T-cell (primary cell): Measurements from ENCODE around the gene ADAM12. TPM values are rescaled to one million over a fixed set of nuclear protein-coding genes. Genes with fewer than 3 reads are reported as not detected.

Source experiments
- ATAC-seq, 4 experiments: fragments of 200-7000 bp in 3 of 4; fragments of 150-1000 bp in 1 of 4; cut with Tn5 transposase; replicated peaks in 1 of 4; 1 replicate in 3 of 4; 2 replicates in 1 of 4; pipeline ENCODE4 v1.10.0; 2021; ENCODE audit warnings: moderate library complexity in 3 of 4, mild to moderate bottlenecking in 2 of 4, moderate number of reproducible peaks in 1 of 4
- CTCF ChIA-PET, 2 donors: fragments of 300-600 bp; sonication (Branson Sonifier 250); formaldehyde crosslinking; loops; one replicate each; lab custom pipeline; 2022; ENCODE audit warnings: antibody characterized with exemption in 2 of 2; lab: Charles Lee
- POLR2A ChIA-PET, 2 donors: fragments of 300-600 bp; sonication (Branson Sonifier 250); formaldehyde crosslinking; loops; one replicate each; lab custom pipeline; 2022; ENCODE audit warnings: antibody characterized with exemption in 2 of 2; lab: Charles Lee
- DNase-seq, 35 experiments: peaks; one replicate each; pipeline versions ENCODE4 v3.0.0 to v3.0.0-alpha.2; 2013 to 2023
- H3K27ac ChIP-seq: one replicate; pipeline ENCODE4 v1.5.1; 2013; ENCODE audit warnings: low read length
- H3K27me3 ChIP-seq, 2 experiments: replicated peaks in 1 of 2; 1 replicate in 1 of 2; 2 replicates in 1 of 2; pipeline versions ENCODE4 v1.6.1 to v1.7.0; 2013; ENCODE audit warnings: low read length in 1 of 2, mixed read lengths in 1 of 2; ENCODE audit not compliant: control insufficient read depth in 2 of 2, insufficient read depth in 2 of 2; ENCODE audit errors: extremely low read depth in 1 of 2
- H3K36me3 ChIP-seq, 2 donors: 1 replicate in 1 of 2; 2 replicates in 1 of 2; pipeline versions ENCODE4 v1.6.1 to v1.7.0; 2013; ENCODE audit warnings: low read length in 1 of 2; ENCODE audit not compliant: control insufficient read depth in 2 of 2, insufficient read depth in 1 of 2; ENCODE audit errors: extremely low read depth in 1 of 2
- H3K4me1 ChIP-seq, 2 experiments: 1 replicate in 1 of 2; 2 replicates in 1 of 2; pipeline versions ENCODE4 v1.6.1 to v1.7.0; 2013; ENCODE audit warnings: low read length in 2 of 2, mixed read lengths in 1 of 2; ENCODE audit not compliant: insufficient read depth in 2 of 2, control insufficient read depth in 1 of 2; ENCODE audit errors: extremely low read depth in 1 of 2
- H3K4me3 ChIP-seq, 2 donors: 1 replicate in 1 of 2; 2 replicates in 1 of 2; pipeline versions ENCODE4 v1.5.1 to v1.7.0; 2013; ENCODE audit warnings: mild to moderate bottlenecking in 2 of 2, low read length in 1 of 2, moderate library complexity in 1 of 2; ENCODE audit not compliant: control insufficient read depth in 1 of 2; ENCODE audit errors: extremely low read depth in 1 of 2
- H3K9me3 ChIP-seq: 2 replicates; pipeline ENCODE4 v1.7.0; 2013
- H3K27ac Mint-ChIP-seq, 2 donors: one replicate each; pipeline ENCODE4 v1.8.0; 2020 to 2021; ENCODE audit warnings: mild to moderate bottlenecking in 2 of 2, mixed read lengths in 2 of 2
- H3K27me3 Mint-ChIP-seq, 2 donors: one replicate each; pipeline ENCODE4 v1.8.0; 2021 to 2022; ENCODE audit warnings: mixed read lengths in 2 of 2
- H3K36me3 Mint-ChIP-seq: one replicate; pipeline ENCODE4 v1.8.0; 2021; ENCODE audit warnings: mixed read lengths
- H3K4me1 Mint-ChIP-seq, 3 donors: one replicate each; pipeline ENCODE4 v1.8.0; 2020 to 2022; ENCODE audit warnings: mixed read lengths in 3 of 3, mild to moderate bottlenecking in 1 of 3
- H3K4me3 Mint-ChIP-seq, 3 donors: one replicate each; pipeline ENCODE4 v1.8.0; 2020 to 2022; ENCODE audit warnings: mild to moderate bottlenecking in 3 of 3, mixed read lengths in 3 of 3, moderate library complexity in 3 of 3
- H3K9me3 Mint-ChIP-seq, 3 donors: one replicate each; pipeline ENCODE4 v1.8.0; 2020 to 2022; ENCODE audit warnings: mixed read lengths in 3 of 3
- WGBS: methylation state at CpG from one replicate; pipeline ENCODE4 v1.1.5; 2013; ENCODE audit warnings: missing lambda C conversion rate; ENCODE audit not compliant: insufficient coverage; 5-methylcytosine and 5-hydroxymethylcytosine counted together
- total RNA-seq, 35 experiments: library from RNA in 6 of 35; stranded (reverse) in 6 of 35; fragments of 120-200 nt in 1 of 35; gene quantifications; one replicate each; pipeline versions ENCODE4 v1.2.1 to v1.2.4 and lab custom pipeline; 2013 to 2026

The ADAM12 gene
- total RNA-seq, 5 donors from 2014 or later (not counting 1 experiment from before 2014, with no cell fraction given): 0.35 to 5.7 (median 1.2) TPM

DNA sequence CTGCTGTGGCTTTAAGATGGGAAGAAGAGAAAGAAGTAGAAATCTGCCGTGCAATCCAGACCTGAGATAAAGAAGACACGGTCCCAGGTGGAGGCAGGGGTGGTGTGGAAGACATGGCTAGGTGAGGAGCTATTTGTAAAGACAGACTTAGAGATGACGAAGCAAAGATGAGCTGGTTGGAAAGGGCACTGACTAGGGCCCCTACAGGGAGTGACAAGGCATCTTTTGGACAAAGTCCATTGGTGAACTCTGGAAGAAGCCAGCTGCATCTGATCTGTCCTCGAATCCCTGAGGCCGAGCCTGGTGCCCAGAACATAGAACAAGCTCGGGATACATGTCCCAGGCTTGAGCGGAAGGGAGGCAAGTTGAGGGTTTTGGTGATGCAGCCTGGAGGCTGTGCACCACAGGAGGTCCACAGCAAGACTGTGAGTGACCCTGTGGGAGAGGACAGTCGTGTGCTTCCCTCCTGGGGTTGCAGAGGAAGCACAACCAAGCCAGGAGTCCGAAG lies 191.2 kb downstream of the ADAM12 start:
- Mint-ChIP-seq H3K4me3 (no peak overlapping the region), H3K27me3 (peaks cover 0 to 4% of the 10 kb centered on the region in 2 donors), H3K9me3 (peaks cover 0 to 12% (median 2%) of the 10 kb centered on the region in 3 donors), H3K36me3 (no peaks in the 10 kb centered on the region), H3K27ac (no peak overlapping the region), H3K4me1 (no peaks in the 10 kb centered on the region)
- DNase-seq: no peak
- ChIA-PET POLR2A (no interaction called here), CTCF (no interaction called here)
- 72% methylated on average over 9 of the region's 9 CpGs for WGBS
- Histone ChIP-seq H3K27ac (no peak overlapping the region), H3K9me3 (no peaks in the 10 kb centered on the region), H3K4me1 (no peaks in the 10 kb centered on the region), H3K27me3 (no peaks in the 10 kb centered on the region), H3K4me3 (no peak overlapping the region), H3K36me3 (no peaks in the 10 kb centered on the region)
- ATAC-seq: no peak

DNA sequence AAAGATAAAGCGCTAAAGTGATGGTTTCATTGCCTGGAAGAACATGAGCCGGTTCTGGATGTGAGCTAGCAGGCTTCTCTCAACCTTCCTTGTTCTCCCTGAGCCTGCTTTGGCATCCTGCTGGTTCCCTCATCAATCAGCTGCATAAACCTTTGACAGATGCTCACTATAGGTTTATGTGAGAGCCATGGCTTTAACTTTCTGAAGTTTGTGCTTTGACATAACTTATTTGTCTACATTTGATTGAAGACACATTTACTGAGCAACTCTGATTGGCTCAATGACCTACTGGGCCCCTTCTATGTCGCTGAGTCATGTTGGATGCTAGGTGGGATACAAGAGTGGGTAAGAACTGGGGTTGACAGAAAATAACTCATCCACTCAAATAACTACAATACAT lies 192.0 kb downstream of the ADAM12 start:
- no peaks in the 10 kb centered on the region for H3K36me3 Mint-ChIP-seq
- no peaks in the 10 kb centered on the region for H3K9me3 ChIP-seq
- H3K4me1 ChIP-seq: no peaks in the 10 kb centered on the region
- H3K27me3 ChIP-seq: no peaks in the 10 kb centered on the region
- ChIA-PET CTCF (no interaction called here), POLR2A (no interaction called here)
- no peak for ATAC-seq
- no peaks in the 10 kb centered on the region for H3K4me1 Mint-ChIP-seq
- DNase-seq: no peak
- H3K27ac Mint-ChIP-seq: no peak overlapping the region
- H3K9me3 Mint-ChIP-seq: peaks cover 0 to 8% (median 2%) of the 10 kb centered on the region in 3 donors
- H3K36me3 ChIP-seq: no peaks in the 10 kb centered on the region
- no peak overlapping the region for H3K4me3 ChIP-seq
- no peak overlapping the region for H3K27ac ChIP-seq
- H3K27me3 Mint-ChIP-seq: peaks cover 0 to 7% of the 10 kb centered on the region in 2 donors
- no peak overlapping the region for H3K4me3 Mint-ChIP-seq
- 89% methylated on average over 1 of the region's 3 CpGs for WGBS

DNA sequence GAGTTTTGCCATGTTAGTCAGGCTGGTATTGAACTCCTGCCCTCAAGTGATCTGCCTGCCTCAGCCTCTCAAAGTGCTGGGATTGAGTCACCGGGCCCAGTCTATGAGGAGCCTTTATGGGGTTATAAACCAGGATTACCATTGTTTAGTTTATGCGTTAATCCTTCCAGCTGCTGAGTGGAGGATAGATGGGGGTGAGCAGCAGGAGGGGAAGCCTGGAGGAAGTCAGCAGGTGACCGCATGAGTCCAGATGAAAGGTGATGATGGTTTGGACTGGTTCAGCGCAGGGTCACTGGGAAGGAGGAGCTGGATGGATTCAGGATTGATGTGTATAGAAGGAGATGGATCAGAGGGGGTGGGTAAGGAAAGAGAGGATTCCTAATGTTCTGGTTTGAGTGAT lies 197.1 kb downstream of the ADAM12 start:
- POLR2A ChIA-PET: no interaction called here
- 87% methylated on average over 4 of the region's 4 CpGs for WGBS
- H3K27me3 ChIP-seq: no peaks in the 10 kb centered on the region
- Mint-ChIP-seq H3K36me3 (no peaks in the 10 kb centered on the region), H3K27me3 (peaks cover 2 to 23% of the 10 kb centered on the region in 2 donors), H3K4me1 (no peaks in the 10 kb centered on the region), H3K27ac (no peak overlapping the region), H3K9me3 (peaks cover 0 to 4% (median 0%) of the 10 kb centered on the region in 3 donors), H3K4me3 (no peak overlapping the region)
- ATAC-seq: no peak
- DNase-seq: no peak
- CTCF ChIA-PET: no interaction called here
- H3K4me3 ChIP-seq: no peak overlapping the region
- H3K36me3 ChIP-seq: no peaks in the 10 kb centered on the region
- H3K4me1 ChIP-seq: no peaks in the 10 kb centered on the region
- no peak overlapping the region for H3K27ac ChIP-seq
- no peaks in the 10 kb centered on the region for H3K9me3 ChIP-seq

DNA sequence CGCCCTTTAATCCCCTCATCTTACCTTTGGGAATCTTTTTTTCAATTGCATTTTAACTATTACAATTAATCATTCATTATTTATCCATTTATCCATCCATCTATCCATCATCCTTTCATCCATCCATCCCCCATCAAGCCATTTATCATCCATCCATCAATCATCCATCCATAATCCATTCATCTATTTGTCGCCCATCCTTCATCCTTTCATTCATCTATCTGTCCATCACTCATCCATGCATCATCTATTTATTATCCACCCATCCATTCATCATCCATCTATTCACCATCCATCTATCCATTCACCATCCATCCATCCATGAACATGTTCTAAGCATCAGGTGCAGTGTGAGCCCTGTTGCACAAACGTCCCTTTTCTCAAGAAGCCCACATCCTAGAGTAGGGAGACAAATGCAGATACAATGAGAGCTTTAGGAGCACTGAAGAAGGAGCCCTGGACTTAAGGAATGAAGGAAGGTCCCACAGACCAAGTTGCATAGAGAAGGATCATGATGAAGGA lies 199.5 kb downstream of the ADAM12 start:
- no peaks in the 10 kb centered on the region for H3K36me3 ChIP-seq
- Mint-ChIP-seq H3K4me3 (no peak overlapping the region), H3K27ac (no peak overlapping the region), H3K9me3 (peaks cover 0 to 4% (median 0%) of the 10 kb centered on the region in 3 donors), H3K4me1 (no peaks in the 10 kb centered on the region), H3K36me3 (no peaks in the 10 kb centered on the region), H3K27me3 (peaks cover 2 to 23% of the 10 kb centered on the region in 2 donors)
- ChIA-PET POLR2A (no interaction called here), CTCF (no interaction called here)
- DNase-seq (no peak), ATAC-seq (no peak)
- H3K4me1 ChIP-seq: no peaks in the 10 kb centered on the region
- 78% methylated on average over 2 of the region's 3 CpGs for WGBS
- H3K4me3 ChIP-seq: no peak overlapping the region
- H3K27me3 ChIP-seq: no peaks in the 10 kb centered on the region
- H3K9me3 ChIP-seq: no peaks in the 10 kb centered on the region
- H3K27ac ChIP-seq: no peak overlapping the region

DNA sequence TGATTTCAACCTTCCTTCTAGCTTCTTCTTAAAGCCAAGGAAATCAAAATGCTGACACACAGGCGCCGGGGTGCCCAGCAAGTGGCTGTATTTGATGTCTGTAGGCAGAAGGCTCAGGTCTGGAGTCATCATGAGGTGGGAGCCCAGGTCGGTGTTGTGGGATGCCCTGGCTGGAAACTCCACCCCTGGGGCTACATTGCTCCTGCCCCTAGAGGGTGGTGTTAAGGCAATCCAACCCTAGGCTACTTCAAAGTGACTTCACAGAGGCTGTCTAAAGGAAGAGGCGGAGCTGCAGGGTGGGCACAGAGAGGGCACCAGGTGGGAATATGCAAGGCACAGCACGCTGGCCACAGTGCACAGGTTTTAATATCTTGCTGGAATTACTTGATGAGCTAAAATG lies 200.9 kb downstream of the ADAM12 start:
- no peak for ATAC-seq
- Mint-ChIP-seq H3K4me3 (no peak overlapping the region), H3K27me3 (peaks cover 2 to 20% of the 10 kb centered on the region in 2 donors), H3K36me3 (no peaks in the 10 kb centered on the region), H3K4me1 (no peaks in the 10 kb centered on the region), H3K27ac (no peak overlapping the region), H3K9me3 (peaks cover 0 to 5% (median 0%) of the 10 kb centered on the region in 3 donors)
- Histone ChIP-seq H3K4me1 (no peaks in the 10 kb centered on the region), H3K9me3 (no peaks in the 10 kb centered on the region), H3K36me3 (no peaks in the 10 kb centered on the region), H3K27ac (no peak overlapping the region), H3K4me3 (no peak overlapping the region), H3K27me3 (no peaks in the 10 kb centered on the region)
- no peak for DNase-seq
- CTCF ChIA-PET: no interaction called here
- 60% methylated on average over 2 of the region's 5 CpGs for whole genome bisulfite sequencing
- POLR2A ChIA-PET: no interaction called here

DNA sequence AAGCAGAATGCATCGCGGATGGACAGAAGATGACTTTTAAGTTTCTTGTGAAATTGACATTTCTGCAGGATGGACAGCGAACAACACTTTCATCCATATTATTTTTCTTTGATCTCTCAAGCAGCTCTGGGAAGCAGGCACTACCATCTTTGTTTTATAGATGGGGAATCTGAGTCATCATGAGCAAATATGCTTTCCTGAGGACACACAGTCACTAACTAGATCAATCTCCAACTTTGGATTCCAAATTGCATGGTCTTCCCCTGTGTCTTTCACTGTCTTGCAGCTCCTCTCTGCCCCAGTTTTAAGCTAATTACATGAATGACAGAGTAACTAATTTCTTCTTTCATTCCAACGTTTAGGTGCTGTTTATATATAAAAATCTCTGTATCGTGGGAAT lies 201.5 kb downstream of the ADAM12 start:
- Histone ChIP-seq H3K36me3 (no peaks in the 10 kb centered on the region), H3K4me1 (no peaks in the 10 kb centered on the region), H3K9me3 (no peaks in the 10 kb centered on the region), H3K4me3 (no peak overlapping the region), H3K27ac (no peak overlapping the region), H3K27me3 (no peaks in the 10 kb centered on the region)
- H3K4me3 Mint-ChIP-seq: no peak overlapping the region
- POLR2A ChIA-PET: no interaction called here
- CTCF ChIA-PET: no interaction called here
- no CpG with 5 or more reads among the region's 5 CpGs for WGBS
- no peaks in the 10 kb centered on the region for H3K4me1 Mint-ChIP-seq
- no peaks in the 10 kb centered on the region for H3K36me3 Mint-ChIP-seq
- peaks cover 0 to 8% (median 0%) of the 10 kb centered on the region in 3 donors for H3K9me3 Mint-ChIP-seq
- peaks cover 2 to 19% of the 10 kb centered on the region in 2 donors for H3K27me3 Mint-ChIP-seq
- no peak for DNase-seq
- no peak for ATAC-seq
- no peak overlapping the region for H3K27ac Mint-ChIP-seq
